ENCODE results near the gene NUMB.

NUMB gene

GRCh38 chr14:73238941-73239340, 219.4 kb downstream of the NUMB start:
- TF ChIP-seq CTCF (conservative IDR thresholded peaks at IDR 0.05; ENCODE audit: low read depth, low read length): no peak
- no peak overlapping the region for H2AFZ ChIP-seq (ENCODE audit: low read depth)
- H3K36me3 ChIP-seq (ENCODE audit: insufficient read depth): no peaks in the 10 kb centered on the region
- H3K4me2 ChIP-seq: no peak overlapping the region
- H3K9ac ChIP-seq: no peak overlapping the region
- H3K4me3 ChIP-seq (IDR thresholded peaks at IDR 0.05; ENCODE audit: insufficient read depth, low read depth, low read length): no peak overlapping the region
- H3K4me1 ChIP-seq (ENCODE audit: low read depth, poor library complexity, severe bottlenecking): peaks cover under 1% of the 10 kb centered on the region
- no peaks in the 10 kb centered on the region for H3K27me3 ChIP-seq (ENCODE audit: insufficient read depth, low read depth)
- no peaks in the 10 kb centered on the region for H3K79me2 ChIP-seq (ENCODE audit: insufficient read depth, low read depth)
- H3K27ac ChIP-seq: no peak overlapping the region
- H4K20me1 ChIP-seq (ENCODE audit: insufficient read depth): no peaks in the 10 kb centered on the region

GRCh38 chr14:73238424-73238852, 219.9 kb downstream of the NUMB start:
- H3K27ac ChIP-seq: no peak overlapping the region
- H3K4me1 ChIP-seq (ENCODE audit: low read depth, poor library complexity, severe bottlenecking): peaks cover 4% of the 10 kb centered on the region

GRCh38 chr14:73237786-73238423, 220.4 kb downstream of the NUMB start:
- no peaks in the 10 kb centered on the region for H3K79me2 ChIP-seq (ENCODE audit: insufficient read depth, low read depth)
- no peak overlapping the region for H2AFZ ChIP-seq (ENCODE audit: low read depth)
- no peak overlapping the region for H3K4me2 ChIP-seq
- H3K4me3 ChIP-seq (IDR thresholded peaks at IDR 0.05; ENCODE audit: insufficient read depth, low read depth, low read length): no peak overlapping the region
- H3K27me3 ChIP-seq (ENCODE audit: insufficient read depth, low read depth): no peaks in the 10 kb centered on the region
- TF ChIP-seq CTCF (conservative IDR thresholded peaks at IDR 0.05; ENCODE audit: low read depth, low read length): no peak
- no peak overlapping the region for H3K9ac ChIP-seq
- H3K36me3 ChIP-seq (ENCODE audit: insufficient read depth): no peaks in the 10 kb centered on the region
- H3K4me1 ChIP-seq (ENCODE audit: low read depth, poor library complexity, severe bottlenecking): peaks cover 9% of the 10 kb centered on the region
- no peak overlapping the region for H3K27ac ChIP-seq
- no peaks in the 10 kb centered on the region for H4K20me1 ChIP-seq (ENCODE audit: insufficient read depth)

More at GRCh38 chr14:73238424-73238852, 219.9 kb downstream of the NUMB start:
- H2AFZ ChIP-seq (ENCODE audit: low read depth): no peak overlapping the region
- TF ChIP-seq CTCF (conservative IDR thresholded peaks at IDR 0.05; ENCODE audit: low read depth, low read length): no peak
- no peak overlapping the region for H3K4me2 ChIP-seq
- H4K20me1 ChIP-seq (ENCODE audit: insufficient read depth): no peaks in the 10 kb centered on the region
- no peaks in the 10 kb centered on the region for H3K79me2 ChIP-seq (ENCODE audit: insufficient read depth, low read depth)
- H3K4me3 ChIP-seq (IDR thresholded peaks at IDR 0.05; ENCODE audit: insufficient read depth, low read depth, low read length): no peak overlapping the region
- H3K27me3 ChIP-seq (ENCODE audit: insufficient read depth, low read depth): no peaks in the 10 kb centered on the region
- H3K36me3 ChIP-seq (ENCODE audit: insufficient read depth): no peaks in the 10 kb centered on the region
- no peak overlapping the region for H3K9ac ChIP-seq

- H4K20me1 ChIP-seq (ENCODE audit: insufficient read depth): no peaks in the 10 kb centered on the region
- no peaks in the 10 kb centered on the region for H3K27me3 ChIP-seq (ENCODE audit: insufficient read depth, low read depth)
- H3K4me1 ChIP-seq (ENCODE audit: low read depth, poor library complexity, severe bottlenecking): peaks cover 9% of the 10 kb centered on the region
- H3K4me2 ChIP-seq: no peak within 1 kb of the TSS
- H3K79me2 ChIP-seq (ENCODE audit: insufficient read depth, low read depth): no peaks in the 10 kb centered on the region
- H3K27ac ChIP-seq: no peak within 1 kb of the TSS
- no peak within 1 kb of the TSS for H3K9ac ChIP-seq
- TF ChIP-seq CTCF (conservative IDR thresholded peaks at IDR 0.05; ENCODE audit: low read depth, low read length): no peak
- H3K4me3 ChIP-seq (IDR thresholded peaks at IDR 0.05; ENCODE audit: insufficient read depth, low read depth, low read length): no peak within 1 kb of the TSS
- H2AFZ ChIP-seq (ENCODE audit: low read depth): no peak within 1 kb of the TSS
- H3K36me3 ChIP-seq (ENCODE audit: insufficient read depth): no peaks in the 10 kb centered on the region
Observed at GRCh38 chr14:73237219-73237785, 221.0 kb downstream of the NUMB start, which contains the start of gene PAPLN. Gene PAPLN (plus strand): TSS chr14:73237506. CDS start chr14:73239779, 2,273 bp downstream.
